Measurements from ENCODE around the gene MCC.
"Not testable (repeated sequence)": the region's sequence is repeated elsewhere in the genome, so short reads cannot be mapped to it uniquely, and the experiment has no call there.

The MCC gene

DNA sequence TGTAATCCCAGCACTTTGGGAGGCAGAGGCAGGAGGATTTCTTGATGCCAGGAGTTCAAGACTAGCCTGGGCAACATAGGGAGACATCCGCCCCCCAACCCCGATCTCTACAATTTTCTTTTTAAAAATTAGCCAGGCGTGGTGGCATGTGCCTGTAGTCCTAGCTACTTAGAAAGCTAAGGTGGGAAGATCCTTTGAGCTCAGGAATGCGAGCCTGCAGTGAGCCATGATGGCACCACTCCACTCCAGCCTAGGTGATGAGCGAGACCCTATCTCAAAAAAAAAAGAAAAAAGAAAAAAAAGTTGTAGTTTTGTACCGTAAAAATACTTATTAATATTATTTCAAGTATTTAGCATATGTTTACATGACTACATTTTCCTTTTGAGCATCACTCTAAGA lies 82.7 kb downstream of the MCC start:
- no peak for DNase-seq

DNA sequence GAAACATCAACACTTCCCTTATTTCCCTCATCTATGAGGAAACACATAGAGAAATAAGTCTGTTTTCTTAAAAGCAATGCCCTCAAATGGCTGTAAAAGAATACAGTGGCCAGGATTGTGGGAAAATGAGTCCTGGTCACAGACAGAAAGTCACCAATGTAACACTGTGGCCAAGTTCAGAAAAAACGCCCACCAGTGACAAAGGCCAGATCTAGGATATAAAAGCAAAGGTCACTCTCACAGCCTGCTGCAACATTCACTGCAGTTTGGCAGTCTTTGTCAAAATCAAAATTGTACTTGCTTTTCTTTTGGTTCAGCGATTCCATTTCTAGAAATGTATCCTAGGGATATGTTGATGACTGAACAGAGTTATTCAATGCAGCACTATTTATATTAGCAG lies 84.0 kb downstream of the MCC start:
- no peak for DNase-seq

DNA sequence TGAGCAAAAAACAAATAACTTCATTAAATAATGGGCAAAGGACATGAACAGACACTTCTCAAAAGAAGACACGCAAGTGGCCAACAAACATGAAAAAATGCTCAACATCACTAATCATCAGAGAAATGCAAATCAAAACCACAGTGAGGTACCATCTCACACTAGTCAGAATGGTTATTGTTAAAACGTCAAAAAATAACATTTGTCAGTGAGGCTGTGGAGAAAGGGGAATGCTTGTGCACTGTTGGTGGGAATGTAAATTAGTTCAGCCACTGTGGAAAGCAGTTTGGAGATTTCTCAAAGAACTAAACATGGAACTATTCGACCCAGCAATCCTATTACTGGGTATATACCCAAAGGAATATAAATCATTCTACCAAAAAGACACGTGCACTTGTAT lies 90.3 kb downstream of the MCC start:
- DNase-seq, result not testable (repeated sequence)

DNA sequence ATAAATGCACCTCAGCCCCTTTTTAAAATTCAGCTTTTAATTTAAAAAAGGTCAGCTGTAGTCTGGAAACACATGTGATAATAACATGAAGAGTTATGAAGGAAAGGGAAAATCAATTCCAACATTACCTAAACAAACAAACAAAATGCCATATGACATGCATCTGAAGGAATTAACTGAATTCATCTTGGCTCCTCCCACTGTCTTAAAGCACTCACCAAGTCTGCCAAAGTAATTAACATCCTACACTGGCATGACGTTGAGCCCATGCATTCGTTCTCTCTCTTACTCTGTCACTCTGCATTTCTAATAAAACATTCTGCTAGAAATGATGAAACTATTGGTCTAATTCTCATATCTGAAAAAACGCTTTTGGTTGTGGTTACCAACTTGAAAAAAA lies 91.2 kb downstream of the MCC start:
- DNase-seq, result no peak

DNA sequence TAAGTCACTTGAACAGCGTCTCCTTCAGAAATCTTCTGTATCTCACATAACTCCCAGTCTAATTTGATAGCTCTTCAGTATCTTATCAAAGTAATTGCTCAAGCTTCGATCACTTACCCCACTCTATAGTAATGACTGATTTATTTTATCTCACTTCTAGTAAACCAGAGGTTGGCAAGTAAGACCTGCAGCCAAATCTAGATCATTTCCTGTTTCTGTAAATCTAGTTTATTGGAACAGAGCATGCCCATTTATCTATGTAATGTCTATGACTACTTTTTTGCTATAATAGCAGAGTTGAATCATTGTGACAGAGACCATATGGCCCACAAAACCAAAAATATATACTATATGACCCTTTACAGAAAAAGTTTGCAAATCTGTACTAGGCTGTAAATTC lies 93.6 kb downstream of the MCC start:
- DNase-seq, result no peak

DNA sequence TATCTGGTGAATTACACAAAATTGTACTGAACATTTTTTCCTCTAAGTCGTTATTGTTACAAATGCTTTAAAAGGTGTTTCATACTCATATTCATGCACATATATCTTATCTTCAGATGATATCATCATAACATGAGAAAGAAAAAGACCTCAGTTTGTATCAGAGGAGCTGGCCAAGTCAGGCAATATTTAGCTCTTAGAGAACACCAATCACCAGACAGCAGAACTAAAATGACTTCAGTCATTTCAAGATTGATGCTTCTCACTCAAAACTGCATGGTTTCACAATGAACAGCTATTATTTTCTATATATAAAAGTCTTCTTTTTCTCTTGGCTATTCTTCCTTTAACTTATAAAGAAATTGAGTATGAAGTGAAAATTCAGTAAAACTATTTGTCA lies 98.0 kb downstream of the MCC start:
- no peak for DNase-seq

DNA sequence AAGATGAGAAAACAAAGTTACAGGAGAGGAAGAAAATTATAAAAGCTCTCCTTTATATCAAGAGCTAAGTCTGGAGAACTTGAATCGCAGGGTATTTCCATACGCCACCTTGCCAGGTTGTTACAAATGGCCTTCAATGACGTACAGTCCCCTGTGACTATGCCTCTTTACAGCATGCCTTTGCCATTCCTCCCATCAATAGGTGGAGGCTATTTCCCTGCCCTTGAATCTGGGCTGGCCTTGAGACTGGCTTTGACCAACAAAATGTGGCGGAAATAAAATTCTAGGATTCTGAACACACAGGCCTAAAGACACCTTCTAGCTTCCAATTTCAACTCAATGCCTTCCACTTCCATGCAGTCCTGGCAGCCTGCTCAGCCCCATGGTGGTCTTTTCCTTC lies 99.1 kb downstream of the MCC start:
- no peak for DNase-seq

DNA sequence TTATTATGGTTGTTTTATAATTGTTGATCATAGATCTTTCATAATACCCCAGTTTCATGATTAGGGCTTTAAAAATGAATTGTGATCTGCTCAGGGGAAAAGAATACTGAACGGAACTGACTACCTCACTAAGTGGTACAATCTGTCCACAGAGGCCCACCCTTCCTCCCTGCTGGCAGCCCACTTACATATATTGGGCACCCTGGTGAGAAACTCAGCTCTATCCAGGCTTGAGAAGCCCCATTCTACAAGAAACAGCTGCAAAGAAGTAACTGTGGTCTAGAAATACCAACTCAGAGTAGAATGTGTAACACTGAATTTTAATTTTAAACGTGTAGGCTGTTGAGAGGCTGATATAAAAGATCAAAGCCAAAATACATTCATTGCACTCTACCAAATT lies 100.4 kb downstream of the MCC start:
- DNase-seq, result no peak

DNA sequence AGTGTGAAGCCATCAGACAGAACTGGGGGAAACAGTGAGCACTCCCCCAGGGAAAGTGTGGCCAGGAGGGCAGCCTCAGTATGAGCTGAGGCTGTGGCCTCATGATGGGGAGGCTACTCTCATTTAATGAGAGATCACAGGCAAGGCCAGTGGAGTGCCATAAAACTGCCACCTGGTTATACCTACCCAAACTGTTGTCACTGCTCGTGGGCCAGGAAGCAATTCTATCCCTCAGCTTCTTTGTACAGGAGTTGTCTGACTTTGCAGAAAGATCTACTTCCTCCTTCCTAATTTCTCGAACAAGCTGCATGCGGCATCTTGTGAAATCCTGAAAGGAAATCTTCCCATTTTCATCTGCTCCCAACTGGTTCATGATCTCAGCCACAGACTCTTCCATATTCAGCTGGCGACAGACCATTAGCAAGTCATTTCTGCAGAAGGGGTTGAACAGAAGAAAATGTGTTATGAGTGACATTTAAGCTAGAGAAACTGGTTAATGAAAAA lies 103.4 kb downstream of the MCC start:
- no peak for DNase-seq

DNA sequence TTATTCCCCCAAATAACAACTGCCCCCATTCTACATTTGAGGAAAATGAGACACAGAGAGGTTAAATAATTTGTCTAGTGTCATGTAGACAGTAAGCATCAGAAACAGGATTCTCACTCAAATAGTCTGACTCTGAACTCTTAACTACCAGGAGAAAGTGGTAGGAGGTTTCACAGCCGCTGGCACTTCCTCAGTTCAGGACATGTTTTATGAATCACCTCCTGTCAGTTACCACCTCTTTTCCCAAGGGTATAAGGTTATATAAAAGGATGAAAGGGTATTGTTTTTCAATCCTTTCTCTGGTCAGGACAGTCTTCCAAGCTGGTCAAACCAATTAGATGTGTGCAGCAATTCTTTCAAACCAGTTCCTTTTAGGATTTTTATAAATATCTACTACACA lies 105.5 kb downstream of the MCC start:
- DNase-seq, result no peak

DNA sequence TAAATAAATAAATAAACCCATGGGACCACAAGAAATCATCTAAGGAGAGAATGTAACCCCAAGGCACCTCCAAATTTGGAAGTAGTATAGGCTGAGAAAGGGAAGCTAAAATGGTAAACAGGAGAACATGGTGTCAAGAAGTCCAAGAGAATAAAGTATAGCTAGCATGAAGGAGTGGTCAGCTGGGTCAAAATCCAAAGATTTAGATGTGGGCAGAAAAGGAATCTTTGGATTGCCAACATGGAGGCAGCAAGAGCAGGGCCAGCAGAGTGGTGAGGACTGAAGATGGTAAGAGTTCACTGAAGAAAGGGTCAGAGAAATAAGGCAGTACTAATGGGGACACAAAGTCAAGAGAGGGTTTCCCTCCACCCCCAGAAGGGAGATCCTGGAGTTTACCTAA lies 106.5 kb downstream of the MCC start:
- DNase-seq, result no peak

DNA sequence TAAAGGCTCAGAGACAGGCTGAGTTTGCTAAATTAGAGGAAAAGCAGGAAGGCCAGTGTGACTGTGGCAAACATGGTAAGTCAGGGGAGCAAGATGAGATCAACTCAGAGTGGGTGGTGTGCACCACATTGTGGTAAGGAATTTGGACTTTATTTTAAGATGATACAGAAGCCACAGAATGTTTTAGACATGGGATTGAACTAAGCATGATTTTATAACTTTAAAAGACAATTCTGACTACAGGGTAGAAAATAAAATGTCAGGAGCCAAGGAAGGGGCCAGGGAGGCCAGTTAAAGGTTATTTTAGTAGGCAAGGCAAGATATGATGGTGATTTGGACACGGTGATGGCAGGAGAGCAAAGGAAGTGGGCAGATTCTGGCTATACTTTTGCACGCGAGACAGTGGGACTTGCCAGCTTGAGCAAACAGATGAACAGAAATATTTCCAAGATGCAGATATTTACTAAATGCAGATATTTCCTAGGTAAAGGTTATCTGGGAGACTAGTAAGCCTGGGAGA lies 107.4 kb downstream of the MCC start:
- no peak for DNase-seq

DNA sequence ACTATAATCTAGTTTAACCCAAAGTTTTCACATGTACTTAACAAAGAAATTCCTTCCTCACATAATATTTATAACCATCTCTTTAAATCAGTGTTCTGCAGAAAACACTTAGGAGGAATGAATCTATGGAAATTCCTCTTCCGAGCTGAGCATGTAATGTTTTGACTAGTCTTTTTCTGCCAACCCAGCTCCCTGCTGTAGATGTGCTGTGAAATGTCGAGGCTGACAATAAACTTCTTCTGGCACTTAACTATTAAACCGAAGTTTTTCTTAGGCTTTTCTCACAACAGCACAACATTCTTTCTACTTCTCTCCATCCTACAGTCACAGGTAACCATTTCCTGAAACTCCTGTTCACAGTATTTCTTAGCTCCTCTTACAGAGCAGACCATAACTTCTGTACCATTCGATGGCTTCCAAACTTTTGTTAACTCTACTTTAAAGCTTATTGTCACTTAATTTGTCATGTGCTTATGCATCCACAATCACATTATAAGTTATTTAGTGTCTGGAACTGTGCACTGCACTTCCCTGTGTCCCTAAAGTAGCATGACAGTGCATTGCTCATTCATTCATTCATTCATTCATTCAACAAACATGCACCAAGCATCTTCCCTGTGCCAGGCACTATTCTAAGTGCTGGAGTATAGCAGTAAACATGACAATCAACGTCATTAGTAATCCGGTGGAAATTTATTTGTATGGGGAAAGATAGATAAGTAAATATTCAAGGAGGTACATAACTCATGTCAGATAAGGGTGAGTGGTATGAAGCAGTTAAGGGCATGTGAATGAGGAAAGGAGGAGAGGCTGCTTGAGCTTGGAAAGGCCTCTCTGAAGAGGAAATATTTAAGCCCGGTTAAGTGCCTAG lies 108.1 kb downstream of the MCC start:
- DNase-seq, result no peak

DNA sequence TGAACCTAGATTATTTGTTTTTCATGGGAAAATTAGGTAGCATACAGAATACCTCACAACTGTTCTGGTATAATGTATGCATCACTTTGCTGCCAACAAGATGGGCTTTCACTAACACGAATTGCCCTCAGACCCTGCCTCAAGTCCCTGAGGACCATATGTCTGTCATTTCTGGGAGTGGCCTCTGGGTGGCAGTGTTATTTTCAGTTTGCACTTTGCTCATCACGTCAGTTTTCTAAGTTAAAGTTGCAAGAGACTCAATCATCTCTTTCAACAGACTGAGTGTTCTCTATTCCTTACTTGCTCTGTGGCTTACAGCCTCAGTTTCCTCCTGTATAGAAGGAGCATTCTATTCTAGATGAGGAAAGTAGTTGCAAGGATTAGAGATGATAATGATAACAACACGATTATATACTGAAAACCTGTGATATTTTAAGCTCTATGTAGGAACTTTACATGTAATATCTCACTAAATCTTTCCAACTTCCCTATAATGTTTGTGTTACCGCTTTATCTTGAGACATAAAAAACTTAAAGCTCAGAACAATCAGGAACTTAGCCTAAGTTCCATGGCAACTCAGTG lies 109.2 kb downstream of the MCC start:
- peak; percentile 52 for DNase-seq

DNA sequence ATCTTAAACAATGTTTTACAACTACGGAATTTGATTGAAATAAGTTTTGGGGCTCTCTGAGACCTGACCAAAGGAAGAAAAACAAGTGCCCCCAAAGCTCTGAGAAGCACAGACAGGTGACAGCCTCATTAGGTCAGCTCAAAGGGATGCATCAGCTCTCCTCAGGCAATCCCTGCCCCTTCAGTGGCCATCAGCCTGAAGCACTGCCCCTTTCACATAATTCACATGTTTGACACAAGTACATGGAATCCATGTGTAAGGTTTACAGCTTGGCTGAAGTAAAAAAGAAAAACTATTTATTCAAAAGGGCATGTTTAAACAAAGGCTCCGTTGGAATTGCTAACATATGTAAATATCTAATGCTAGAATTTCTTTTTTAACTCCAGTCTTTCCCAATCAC lies 109.7 kb downstream of the MCC start:
- DNase-seq, result no peak

DNA sequence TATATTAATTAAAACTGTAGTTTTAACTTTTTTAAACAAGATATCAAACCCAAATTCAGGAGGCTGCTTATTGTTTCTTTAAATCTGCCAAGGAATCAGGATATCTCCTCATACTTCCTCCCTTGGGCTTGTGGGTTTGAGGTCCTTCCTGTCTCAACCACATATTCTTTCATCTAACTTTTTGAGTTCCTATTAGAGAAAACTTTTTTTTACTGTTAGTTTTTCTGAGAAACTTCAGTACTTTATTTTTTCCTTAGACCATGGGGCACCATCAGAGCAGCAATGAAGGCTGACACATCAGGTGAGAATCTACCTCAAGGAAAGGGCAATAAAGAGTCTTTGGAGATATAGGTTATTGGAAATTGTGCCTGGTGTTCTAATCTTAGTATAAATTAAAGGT lies 110.2 kb downstream of the MCC start:
- DNase-seq, result no peak

DNA sequence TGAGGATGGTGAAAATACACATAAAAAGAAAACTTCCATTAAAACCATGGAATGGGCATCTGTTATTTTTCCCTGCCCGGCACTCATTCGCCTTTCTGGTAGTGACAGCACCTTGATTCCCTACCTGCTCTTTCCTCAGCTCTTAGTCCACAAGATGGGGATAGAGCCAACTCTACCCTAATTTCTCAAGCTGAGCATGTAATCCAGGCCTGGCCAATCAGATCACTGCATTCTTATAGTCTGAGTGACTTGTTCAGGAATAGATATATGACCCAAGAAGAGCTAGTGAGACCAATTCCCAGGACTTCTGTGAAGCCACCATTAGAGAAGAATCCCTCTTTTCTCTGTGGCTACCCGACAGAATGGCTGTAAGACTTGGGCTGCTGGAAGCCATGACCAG lies 111.6 kb downstream of the MCC start:
- no peak for DNase-seq

DNA sequence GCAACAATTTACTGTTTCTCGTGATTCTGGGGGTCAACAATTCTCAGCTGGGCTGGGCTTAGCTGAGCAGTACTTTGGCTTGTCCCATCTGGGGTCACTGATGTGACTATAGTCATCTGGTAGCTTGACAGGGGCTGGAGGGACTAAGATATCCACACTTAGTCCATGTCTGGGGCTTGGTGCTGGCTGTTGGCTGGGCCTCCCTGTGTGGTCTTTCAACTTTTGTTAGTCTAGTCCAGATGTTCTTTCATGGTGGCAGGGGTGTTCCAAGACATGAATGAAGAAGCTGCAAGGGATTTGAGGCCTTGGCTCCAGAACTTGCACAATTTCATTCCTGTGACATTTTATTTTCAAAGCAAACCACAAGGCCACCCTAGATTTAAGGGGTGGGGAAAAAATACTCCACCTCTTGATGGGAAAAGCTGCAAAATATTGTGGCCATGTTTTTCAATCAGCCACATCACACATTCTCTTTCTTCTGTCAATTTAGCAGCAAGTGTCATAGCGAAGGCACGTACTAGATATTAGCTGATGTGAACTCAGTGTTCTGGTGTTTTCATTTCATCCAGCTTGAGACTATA lies 112.7 kb downstream of the MCC start:
- no peak for DNase-seq

DNA sequence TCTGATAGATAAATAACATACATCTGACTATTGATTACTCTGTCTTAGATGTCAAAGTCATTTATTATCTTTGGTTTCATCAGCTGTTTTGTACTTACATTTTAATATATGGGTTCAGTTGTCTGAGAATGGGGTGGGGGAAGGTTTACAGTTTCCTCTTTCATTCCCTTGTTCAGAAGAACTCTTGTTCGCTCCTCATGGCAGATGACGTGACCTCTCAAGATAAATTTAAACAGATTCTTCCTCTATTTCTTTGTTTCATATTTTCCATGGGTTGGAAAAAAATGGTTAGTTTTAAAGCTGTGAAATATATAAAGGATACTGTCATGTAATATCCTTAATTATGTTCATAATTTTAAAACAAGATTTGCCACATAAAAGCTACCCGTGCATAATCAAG lies 114.8 kb downstream of the MCC start:
- no peak for DNase-seq

DNA sequence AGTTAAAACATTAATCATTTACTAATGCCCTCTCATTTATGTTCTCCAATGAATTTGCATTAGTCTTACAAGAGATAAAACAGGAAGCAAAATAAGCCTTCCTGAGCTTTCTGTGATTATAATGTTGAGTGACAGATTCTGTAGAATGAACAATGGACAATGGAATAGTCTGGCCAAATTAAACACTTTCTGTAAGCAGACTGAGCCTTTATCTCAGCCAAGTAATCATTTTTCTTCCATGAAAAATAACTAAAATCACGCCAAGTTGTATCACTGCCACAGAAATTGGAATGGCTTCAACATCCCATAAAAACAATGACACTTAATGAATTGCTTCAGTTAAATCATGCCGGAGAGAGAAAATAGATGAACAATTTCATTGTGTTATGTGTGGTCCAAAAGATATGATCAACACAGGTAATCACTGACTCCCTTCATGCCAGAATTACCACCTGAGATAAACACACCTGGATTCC lies 116.5 kb downstream of the MCC start:
- DNase-seq, result no peak

DNA sequence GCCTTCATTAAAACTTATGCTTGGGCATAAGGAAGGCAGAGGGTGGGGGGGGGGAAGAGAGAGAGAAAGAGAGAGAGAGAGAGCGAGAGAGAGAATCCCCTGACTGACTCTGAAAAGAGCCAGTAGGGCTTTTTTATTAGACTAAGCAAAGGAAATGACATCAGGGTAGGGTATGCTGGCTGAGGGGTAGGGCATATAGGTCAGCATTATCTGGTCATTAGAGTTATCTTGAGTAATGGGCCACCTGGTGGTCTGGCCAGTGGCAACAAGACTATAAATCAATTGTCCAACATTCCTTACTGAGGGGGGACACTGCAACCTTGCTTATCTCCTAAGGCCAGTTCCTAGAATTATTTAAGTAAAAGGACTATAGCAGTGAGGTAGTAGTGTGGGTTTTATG lies 120.7 kb downstream of the MCC start:
- no peak for DNase-seq

DNA sequence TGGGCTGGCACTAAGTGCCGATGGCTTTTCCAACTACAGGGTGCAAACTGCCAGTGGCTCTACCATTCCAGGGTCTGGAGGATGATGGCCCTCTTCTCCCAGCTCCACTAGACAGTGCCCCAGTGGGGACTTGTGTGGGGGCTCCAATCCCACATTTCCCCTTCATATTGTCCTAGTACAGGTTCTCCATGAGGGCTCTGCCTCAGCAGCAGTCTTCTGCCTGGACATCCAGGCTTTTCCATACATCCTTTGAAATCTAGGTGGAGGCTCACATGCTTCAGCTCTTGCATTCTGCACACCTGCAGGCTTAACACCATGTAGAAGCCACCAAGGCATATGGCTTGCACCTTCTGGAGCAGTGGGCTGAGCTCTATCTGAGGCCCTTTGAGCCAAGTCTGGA lies 123.8 kb downstream of the MCC start:
- DNase-seq, result no peak

DNA sequence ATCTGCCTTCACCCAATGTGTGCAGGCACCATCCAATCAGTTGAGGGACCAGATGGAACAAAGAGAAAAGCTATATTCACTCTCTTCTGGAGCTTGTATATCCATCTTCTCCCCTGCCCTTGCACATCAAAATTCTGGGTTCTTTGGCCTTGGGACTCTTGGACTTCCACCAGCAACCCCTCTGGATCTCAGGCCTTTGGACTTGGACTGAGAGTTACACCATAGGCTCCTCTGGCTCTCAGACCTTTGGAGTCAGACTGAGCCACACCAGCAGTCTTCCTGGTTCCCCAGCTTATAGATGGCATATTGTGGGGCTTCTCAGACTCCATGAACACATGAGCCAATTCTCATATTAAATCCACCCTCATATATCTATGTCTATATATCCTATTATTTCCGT lies 126.6 kb downstream of the MCC start:
- no peak for DNase-seq

DNA sequence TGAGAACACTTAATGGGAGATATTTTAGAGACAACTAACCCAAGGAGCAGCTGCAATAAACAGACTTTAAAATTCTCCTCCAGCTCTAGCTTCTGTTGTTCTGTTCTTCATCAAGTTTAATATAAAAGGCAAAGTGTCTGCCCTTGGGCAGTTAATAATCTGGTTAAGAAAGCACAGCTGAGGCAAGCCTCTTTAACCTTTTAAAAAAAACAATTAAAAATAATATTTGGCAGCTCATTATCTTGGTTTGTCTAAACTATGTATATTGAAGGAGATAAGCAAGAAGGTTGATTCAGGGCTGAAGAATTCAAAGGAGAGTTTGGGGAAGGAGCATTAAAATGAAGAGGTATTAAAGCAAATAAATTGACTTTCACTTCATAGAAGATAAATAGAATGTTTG lies 128.8 kb downstream of the MCC start:
- no peak for DNase-seq
